Stimulated activated CD4-positive, alpha-beta T cell treated with anti-CD3 and anti-CD28 coated beads, Interleukin-1b, Interleukin-23, amount 100 ng/mL, for 4 hours (primary cell): ENCODE results near the gene NUP188.
"Not testable (repeated sequence)": the region's sequence is repeated elsewhere in the genome, so short reads cannot be mapped to it uniquely, and the experiment has no call there.

Experiments used
- DNase-seq, 2 donors: peaks; one replicate each; pipeline ENCODE4 v3.0.0-alpha.2; 2020; ENCODE audit warnings: low read depth in 2 of 2

The NUP188 gene

DNA sequence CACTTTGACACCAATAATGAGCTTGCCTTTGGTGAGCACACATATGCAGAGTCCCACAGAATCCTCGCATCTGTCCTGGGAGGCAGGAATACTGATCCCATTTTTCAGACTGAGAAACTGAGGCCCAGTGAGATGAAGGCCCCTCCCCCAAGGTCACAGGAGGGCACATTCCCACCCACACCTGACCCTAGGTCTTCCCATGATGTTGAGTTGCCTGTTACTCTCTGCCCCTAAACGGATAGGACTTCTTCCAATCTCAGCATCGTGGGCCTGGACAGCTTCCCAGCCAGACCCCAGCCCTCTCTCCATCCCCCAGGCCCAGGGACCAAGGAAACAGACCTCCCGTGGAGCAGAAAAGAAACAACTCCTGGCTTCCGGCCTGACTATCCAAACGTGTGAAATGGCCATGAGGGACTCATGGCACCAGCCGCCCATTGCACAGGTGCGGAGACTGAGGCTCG is 79.8 kb downstream of the NUP188 start:
- no peak for DNase-seq

DNA sequence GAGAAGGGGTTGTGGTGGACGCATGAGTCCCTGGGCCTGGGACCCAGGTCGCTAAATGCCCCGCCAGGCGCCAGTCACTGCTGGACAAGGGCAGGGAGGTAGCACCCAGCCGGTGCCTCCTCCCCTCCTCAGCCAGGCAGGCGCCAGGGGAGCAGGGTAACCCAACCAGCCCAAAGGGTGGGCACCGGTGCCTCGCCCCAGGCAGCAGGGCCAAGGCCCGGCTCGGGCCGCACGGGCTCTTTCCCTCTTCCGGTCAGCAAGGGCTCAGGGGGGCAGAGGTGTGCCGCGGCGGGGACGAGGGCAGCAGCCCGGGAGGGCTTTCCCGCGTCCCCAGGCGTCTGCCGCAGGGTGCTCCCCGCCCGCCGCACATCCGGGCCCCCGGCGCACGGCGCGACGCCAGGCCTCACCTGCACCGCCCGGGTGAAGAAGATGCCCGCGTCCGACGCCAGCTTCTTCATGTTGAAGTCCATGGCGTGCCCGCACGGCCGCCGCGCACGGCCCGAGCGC is 80.2 kb downstream of the NUP188 start:
- no peak for DNase-seq

DNA sequence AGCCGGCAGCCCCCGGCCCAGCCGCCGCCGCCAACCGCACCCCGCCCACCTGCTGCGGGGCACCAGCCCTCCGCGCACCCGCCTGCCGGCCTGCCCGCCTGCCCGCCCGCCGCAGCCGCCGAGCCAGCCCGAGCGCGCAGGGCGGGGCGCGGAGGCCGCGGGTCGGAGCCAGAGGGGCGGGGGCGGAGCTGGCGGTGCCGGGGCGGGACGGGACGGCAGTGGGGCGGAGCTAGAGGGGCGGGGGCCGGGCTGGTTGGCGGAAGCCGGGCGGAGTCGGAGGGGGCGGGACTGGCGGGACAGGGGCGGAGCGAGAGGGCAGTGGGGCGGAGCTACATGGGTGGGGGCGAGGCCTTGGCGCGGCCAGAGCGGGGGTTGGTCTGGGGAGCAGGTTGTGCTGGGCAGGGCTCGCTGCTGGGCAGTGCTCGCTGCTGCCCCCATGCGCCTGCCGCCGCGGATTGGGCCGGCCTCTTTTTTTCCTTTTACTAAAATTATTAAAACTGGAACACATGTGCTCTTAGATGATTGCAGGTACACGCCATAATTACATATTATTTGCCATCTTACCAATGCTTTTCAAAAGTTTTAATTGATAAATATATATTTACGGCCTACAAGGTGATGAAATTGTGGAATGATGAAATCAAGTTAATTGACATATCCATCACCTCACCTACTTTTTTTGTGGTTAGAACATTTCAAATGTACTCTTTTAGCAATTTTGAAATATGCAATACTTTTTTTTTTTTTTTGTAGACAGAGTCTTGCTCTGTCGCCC is 80.9 kb downstream of the NUP188 start, which contains the start of gene SH3GLB2:
TSS of gene SH3GLB2 (minus strand) at position 140 of the 775 bp plus-strand sequence. CDS start 177 bp downstream, outside the sequence.
- peak; percentile 96 to 97 for DNase-seq

DNA sequence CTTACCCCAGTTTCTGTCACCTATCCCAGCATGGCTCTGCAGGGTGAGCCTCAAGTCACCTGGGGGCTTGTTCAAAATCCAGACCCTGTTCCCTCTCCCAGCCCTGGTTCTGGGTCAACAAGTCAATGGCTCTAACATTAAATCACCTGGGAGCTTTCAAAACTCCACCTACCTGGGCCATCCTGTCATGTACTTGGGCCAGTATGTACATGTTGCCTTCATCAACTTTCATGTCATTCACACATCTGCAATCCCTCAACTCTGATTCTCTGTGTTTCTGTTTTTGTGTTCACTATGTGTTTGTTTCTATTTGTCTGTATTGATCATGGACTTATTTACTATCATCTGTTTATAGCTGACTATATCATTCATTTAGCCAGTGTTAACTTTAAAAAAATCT is 82.7 kb downstream of the NUP188 start:
- DNase-seq: no peak

DNA sequence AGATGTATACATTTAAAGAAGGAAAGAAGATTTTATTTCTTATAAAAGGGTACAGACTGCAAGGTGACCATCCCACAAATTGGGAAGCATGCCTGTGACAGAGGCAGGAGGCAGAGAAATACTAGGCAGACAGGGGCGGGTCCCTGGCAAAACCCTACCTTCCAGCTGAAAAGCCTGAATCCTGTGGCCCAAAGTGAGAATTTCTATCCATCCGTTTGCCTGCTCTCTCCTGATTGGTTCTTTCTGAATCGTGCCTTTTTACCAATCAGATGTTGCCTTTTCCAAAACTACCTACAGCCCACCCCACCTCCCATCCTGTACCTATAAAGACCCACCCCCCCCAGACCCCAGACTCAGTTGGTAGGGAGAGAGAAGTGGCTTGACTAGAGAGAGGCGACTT is 84.0 kb downstream of the NUP188 start:
- DNase-seq: no peak

DNA sequence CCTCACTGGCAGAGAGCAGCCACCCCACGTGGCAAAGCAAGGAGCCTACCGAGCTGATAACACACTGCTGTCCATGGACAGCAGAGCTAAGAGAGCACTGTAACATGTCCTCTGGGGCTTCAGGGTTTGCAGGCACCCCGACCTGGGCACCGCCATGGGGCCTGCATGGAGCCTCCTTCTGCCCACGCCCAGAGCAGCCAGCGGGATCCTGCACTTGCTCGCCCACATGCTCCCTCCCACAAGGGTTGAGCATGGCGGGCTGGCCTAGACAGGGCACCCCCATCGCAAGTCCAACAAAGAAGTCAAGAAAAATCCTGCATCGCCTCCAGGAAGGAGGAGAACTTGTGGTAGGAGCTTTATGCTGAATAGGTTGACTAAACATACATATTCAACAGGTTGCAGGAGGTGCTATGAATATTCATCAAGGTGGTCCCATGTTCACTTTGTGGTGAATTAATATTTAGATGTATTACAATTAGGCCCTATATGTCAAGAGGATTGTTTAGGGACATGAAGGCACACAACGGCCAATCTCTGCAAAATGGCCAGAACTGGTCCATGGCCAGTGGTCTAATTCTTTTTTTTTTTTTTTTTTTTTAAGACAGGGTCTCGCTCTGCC is 85.2 kb downstream of the NUP188 start:
- no peak for DNase-seq

DNA sequence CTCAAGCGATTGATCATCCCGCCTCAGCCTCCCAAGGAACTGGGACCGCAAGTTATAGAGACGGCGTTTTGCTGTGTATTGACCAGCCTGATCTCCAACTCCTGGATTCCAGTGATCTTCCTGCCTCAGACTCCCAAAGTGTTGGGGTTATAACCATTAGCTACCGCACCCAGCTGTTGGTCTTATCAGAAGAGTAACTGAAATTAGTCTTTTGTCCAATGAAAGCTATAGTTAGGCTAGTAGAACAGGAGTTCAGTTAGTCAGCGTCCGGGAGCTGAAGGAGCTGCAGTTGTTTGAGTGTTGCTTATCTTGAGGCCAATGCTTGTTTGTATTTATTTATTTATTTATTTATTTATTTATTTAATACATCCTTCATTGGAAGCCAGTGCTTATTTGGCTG is 85.7 kb downstream of the NUP188 start:
- DNase-seq: no peak

DNA sequence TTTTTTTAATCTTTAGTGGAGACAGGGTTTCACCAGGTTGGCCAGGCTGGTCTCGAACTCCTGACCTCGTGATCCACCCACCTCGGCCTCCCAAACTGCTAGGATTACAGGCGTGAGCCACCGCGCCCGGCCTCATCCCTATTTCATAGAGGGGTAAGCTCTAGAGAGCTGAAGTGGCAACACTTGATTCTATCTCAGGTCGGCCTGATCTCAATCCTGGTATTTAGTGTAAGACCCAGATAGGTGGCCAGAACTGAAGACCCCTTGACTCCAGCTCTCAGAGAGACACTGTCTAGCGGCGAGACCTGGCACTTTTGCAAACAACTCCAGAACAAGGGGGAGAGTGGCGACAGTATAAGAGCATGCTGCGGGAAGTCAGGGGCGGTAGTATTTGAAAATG is 88.3 kb downstream of the NUP188 start:
- DNase-seq: not testable (repeated sequence)

DNA sequence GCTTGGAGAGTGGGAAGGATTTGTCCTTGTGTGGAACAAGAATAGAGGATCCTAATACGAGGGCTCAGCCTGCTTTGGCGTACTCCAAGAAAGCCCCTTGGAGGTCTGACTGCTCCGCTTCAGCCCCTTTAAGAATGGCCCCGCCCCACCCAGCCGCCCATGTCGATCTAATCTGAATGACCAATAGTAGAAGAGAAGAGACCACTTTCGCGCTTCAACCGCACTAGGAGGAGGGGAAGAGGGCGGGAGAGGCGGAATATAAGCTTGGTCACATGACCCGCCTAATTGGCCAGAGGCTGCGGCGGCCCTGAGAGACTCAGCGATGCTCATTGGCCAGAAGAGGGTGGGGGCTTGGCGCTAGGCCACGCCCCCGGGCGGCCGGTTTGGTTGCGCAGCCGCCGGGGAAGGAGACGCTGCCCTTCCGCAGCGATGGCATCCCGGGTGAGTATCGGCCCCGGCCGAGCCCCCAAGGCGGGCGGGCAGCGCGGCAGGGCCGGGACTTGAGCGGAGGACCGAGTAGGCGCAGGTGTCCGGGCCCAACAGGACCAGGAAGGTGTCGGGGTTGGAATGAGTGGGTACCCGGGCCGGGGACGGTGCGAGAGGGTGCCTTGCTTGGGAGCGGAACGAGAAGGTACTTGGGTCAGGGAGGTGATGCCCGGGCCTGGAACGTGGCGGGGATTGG is 88.9 kb downstream of the NUP188 start, which contains the start of gene MIGA2:
TSS of gene MIGA2 (plus strand) at position 386 of the 682 bp plus-strand sequence. CDS start 3,969 bp downstream, outside the sequence.
- peak; percentile 79 to 86 for DNase-seq

DNA sequence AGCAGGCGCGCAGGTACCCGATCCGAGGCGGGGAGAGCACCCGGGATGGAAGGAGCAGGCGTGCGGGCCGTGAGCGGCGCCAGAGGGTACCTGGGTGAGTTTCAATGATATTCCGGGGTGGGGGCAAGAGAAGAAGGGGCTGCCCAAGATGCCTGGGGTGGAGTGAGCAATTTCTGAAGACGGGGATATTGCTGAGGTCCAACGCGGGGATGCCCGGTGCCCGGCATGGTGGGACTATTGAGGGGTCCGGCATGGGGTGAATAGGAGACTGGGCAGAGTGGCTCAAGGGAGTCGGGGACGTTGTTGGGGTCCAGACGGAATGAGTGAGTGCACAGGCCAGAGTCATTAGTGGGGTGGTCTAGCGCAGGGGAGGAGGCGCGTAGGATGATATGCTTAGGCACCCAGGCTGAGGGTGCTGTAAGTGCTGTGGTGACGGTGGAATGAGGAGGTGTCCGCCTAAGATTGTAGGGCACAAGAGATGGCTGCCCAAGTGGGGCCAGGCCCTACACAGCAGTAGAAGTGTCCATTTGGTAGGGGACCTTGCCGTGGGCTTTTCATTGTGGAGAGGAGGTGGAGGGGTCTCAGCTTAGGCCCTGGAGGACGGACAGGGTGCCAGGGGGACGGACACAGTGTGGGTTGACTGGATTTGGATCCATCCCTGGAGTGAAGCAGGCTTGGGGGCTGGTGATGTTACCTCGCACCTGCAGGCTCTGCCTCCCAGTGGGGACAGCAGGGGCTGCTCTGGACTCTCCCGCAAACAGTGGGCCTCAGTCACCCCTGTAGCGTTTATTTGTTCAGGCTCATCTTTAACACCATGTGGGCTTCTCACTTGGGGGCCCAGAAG is 89.6 kb downstream of the NUP188 start:
- DNase-seq: no peak

DNA sequence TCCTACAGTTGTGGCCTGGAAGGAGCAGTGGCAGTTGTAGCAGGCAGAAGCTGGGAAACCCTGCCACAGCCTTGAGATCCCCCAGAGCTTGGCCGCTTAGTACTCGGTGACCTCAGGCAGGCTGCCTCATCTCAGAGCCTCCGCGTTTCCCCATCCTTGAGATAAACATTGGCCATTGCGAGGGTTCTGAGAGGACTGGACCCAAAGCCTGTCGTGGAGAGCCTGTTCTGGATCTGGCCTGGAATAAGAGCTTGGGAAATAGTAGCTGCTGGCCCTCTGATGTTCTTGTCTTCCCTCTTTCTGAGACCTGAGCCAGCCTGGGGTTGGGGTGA is 90.2 kb downstream of the NUP188 start:
- no peak for DNase-seq

DNA sequence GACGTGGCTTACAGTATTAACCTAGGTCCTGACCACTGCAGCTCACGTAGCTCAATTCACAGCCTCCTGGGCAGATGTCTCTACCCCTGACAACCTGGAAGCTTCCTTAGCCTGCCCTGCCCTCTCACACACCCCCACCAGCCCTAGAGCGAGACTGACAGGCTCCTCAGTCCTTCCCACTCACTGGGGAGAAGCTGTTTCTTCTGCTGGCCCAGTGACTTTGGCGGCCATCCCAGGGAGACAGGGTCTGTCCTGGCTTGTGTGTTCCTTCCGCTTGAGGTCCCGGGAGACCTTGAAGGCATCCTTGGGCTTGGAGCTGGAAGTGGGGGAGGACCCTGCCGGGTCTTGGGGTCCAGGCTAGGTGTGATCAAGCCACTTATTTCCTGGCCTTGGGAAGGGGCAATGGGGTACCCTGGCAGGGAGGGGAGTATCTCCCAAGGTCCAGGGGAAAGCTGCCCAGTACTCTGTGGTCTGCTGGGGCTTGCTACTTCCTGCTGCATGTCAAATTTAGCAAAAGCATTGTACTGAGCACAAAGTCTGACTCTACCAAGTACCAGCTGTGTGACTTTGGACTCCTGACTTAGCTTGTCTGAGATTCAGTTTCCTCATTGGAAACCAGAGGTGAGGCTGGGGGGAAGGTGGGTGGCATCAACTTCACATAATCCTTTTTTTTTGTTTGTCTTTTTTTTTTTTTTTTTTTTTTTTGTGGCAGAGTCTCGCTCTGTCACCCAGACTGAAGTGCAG is 90.8 kb downstream of the NUP188 start:
- DNase-seq: no peak

DNA sequence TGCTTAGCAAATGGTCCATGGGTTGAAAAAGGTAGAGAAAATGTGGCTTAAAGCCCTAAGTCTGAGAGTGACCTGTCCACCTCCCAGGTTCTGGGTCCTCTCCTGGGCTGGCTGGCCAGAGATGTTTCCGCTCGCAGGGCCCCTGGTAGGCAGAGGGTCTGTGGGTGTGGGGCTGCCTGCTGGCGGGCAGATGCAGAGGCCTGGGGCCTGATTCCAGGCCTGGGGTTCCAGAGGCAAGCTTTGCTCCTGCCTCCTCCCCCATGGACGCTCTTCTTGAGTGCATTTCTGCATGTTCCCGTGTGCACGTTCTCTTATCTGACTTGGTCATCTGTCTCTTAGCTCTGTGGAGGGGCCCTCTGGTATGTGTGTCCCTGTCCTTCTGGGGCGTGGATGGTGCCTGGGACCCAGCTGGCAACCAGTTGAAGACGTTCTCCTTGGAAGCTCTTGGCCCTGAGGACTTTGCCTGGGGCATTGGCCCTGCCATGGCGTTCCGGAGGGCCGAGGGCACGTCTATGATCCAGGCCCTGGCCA is 92.7 kb downstream of the NUP188 start:
- no peak for DNase-seq

DNA sequence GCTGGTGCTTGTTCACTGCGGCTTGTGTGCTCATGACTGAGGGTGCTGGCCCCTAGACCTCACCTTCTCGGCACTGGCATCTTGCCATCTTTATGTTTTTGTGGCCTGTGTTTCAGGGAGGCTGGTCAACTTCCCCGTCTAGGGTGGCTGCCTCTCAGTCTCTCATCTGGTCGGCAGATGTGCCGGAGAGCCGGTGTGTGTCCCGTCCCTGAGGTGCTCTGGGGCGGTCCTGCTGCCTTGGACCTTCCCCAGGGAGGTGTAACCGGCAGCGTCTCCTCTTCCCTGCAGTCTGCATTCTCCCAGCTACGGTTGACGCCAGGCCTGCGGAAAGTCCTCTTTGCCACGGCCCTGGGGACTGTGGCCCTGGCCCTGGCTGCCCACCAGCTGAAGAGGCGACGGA is 94.5 kb downstream of the NUP188 start:
- no peak for DNase-seq

DNA sequence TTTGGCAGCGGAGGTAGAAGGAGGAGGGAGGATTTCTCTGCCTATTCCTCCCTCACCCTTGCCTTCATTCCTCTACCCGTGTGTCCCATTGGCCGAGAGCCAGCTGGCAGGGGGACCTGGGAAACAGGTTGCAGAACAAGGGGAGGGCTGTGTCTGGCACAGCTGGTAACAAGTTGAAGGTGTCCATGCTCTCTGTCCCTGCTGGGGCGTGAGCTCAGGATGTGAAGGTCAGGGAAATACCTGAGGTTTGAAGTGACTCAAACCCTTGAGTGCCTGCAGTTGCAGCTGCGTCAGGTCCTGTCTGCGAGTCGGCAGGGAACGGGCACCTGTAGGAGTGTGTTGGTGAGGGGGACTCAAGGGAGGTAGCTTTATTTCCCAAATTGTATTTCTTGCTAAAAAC is 105.1 kb downstream of the NUP188 start:
- no peak for DNase-seq

DNA sequence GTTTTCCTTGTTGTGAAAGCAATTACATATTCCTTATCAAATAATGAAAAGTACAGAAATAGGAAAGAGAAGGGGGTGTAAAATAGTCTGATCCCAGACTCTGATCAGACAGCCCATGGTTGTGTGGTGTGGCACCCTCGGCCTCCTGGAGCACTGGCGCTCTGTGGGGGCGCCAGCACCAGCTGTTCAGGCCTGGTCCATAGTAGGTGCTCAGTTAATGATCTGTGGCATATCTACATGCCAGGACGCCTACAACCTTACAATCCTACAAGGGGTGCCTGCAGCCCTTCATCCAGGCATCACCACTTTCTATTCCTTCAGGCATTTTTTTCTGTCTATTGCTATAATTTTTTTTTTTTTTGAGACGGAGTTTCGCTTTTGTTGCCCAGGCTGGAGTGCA is 105.5 kb downstream of the NUP188 start:
- no peak for DNase-seq

DNA sequence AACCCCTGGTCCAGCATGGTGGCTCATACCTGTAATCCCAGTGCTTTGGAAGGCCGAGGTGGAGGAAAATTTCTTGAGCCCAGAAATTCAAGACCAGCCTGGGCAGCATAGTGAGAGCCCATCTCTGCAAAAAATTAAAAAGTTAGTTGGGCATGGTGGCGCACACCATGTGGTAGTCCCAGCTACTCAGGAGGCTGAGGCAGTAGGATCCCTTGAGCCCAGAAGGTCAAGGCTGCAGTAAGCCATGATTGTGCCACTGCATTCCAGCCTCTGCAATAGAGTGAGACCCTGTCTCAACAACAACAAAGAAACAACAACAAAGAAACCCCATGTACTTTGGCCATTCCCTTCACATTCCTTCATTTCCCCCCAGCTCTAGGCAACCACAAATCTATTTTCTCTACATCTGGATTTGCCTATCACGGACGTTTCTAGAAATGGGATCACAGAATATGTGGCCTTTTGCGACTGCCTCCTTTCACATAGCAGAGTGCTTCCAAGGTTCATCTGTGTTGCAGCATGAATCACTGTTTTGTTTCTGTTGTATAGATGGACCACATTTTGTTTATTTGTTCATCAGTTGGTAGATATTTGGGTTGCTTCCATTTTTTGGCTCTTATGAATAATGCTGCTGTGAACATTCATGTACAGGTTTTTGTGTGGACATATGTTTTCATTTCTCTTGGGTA is 106.8 kb downstream of the NUP188 start:
- DNase-seq: no peak
